Smooth muscle cell of trachea (primary cell): Measurements from ENCODE around the gene RAD52. TPM values are rescaled to one million over a fixed set of nuclear protein-coding genes. Genes with fewer than 3 reads are reported as not detected.

Experiments used
- total RNA-seq: library from RNA; depleted of rRNA; stranded (reverse); fragments of >200 nt; gene quantifications from 2 replicates; pipeline ENCODE4 v1.2.1, GENCODE V29; 2014

RAD52 gene
- total RNA-seq: 17.7 and 20.5 TPM in 2 replicates

GRCh38 chr12:949453-950191, at the start of gene RAD52:
RAD52 (minus strand) TSS chr12:949694; CDS start chr12:933058, 16,636 bp downstream.

GRCh38 chr12:990661-991349, 41.3 kb upstream of the RAD52 start, which contains the start of gene ERC1:
ERC1 (plus strand) TSS chr12:991223; CDS start chr12:1027904, 36,681 bp downstream.

Other genes starting within 250 kb of the RAD52 start
- 101 and 121 TPM in 2 replicates for gene WNK1, start 197.1 kb downstream of the RAD52 start, total RNA-seq
- gene ERC1, start 41.5 kb upstream of the RAD52 start, total RNA-seq: 33.4 and 54.0 TPM in 2 replicates